HCT116 (cell line): ENCODE results near the gene OTUD7B.

Source experiments
- CEBPB ChIP-seq: IDR thresholded peaks from 2 replicates; pipeline ENCODE4 v1.6.1; 2012; ENCODE audit warnings: low read depth
- EZH2 ChIP-seq: fragments of 200-600 bp; sonication (generic); IDR thresholded peaks from 2 replicates; pipeline ENCODE4 v1.6.1; 2017; ENCODE audit warnings: antibody characterized with exemption, mixed run types
- POLR2A ChIP-seq: IDR thresholded peaks from 2 replicates; pipeline ENCODE4 v1.7.0; 2011; ENCODE audit warnings: borderline replicate concordance; ENCODE audit not compliant: insufficient read depth, insufficient read length; ENCODE audit errors: extremely low read depth
- RAD21 ChIP-seq: IDR thresholded peaks from 2 replicates; pipeline ENCODE4 v1.6.1; 2012; ENCODE audit warnings: low read depth, mild to moderate bottlenecking
- REST ChIP-seq: IDR thresholded peaks from 2 replicates; pipeline ENCODE4 v1.6.1; 2012; ENCODE audit warnings: low read depth
- SIN3A ChIP-seq: IDR thresholded peaks from 2 replicates; pipeline ENCODE4 v1.6.1; 2012; ENCODE audit warnings: low read depth
- YY1 ChIP-seq: IDR thresholded peaks from 2 replicates; pipeline ENCODE4 v1.6.1; 2011; ENCODE audit warnings: low read length, low read depth, moderate library complexity, mild to moderate bottlenecking; ENCODE audit not compliant: insufficient replicate concordance; ENCODE audit errors: extremely low read depth
- ZFX ChIP-seq: fragments of 450-650 bp; IDR thresholded peaks from 2 replicates; pipeline ENCODE4 v1.6.1; 2017
- TF ChIP-seq, protein P1 (sequence below), 3 experiments: fragments of 200-600 bp in 1 of 3; sonication (generic) in 1 of 3; IDR thresholded peaks in 2 of 3; conservative IDR thresholded peaks in 1 of 3; 2 replicates each; pipeline ENCODE4 v1.5.1; 2012 to 2017; ENCODE audit warnings: low read depth in 2 of 3, low read length in 2 of 3, antibody characterized with exemption in 1 of 3, borderline replicate concordance in 1 of 3, control low read depth in 1 of 3, mild to moderate bottlenecking in 1 of 3, mixed read lengths in 1 of 3, mixed run types in 1 of 3, moderate library complexity in 1 of 3; ENCODE audit not compliant: insufficient read depth in 1 of 3
- TF ChIP-seq, protein P2 (sequence below): IDR thresholded peaks from 2 replicates; pipeline ENCODE4 v1.6.1; 2012

DNA sequence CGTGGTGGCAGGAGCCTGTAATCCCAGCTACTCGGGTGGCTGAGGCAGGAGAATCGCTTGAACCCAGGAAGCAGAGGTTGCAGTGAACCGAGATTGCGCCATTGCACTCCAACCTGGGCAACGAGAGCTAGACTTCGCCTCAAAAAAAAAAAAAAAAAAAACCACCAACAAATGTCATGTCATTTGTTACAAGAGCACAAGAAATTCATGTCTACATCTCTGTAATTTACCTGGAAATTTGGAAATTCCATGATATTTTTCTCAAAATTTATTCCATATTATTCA lies 40.5 kb upstream of the OTUD7B start:
- TF ChIP-seq POLR2A (no peak), REST (no peak), EZH2 (no peak), CEBPB (no peak), YY1 (no peak), SIN3A (no peak), RAD21 (no peak), ZFX (no peak)
- TF ChIP-seq, protein P1, sequence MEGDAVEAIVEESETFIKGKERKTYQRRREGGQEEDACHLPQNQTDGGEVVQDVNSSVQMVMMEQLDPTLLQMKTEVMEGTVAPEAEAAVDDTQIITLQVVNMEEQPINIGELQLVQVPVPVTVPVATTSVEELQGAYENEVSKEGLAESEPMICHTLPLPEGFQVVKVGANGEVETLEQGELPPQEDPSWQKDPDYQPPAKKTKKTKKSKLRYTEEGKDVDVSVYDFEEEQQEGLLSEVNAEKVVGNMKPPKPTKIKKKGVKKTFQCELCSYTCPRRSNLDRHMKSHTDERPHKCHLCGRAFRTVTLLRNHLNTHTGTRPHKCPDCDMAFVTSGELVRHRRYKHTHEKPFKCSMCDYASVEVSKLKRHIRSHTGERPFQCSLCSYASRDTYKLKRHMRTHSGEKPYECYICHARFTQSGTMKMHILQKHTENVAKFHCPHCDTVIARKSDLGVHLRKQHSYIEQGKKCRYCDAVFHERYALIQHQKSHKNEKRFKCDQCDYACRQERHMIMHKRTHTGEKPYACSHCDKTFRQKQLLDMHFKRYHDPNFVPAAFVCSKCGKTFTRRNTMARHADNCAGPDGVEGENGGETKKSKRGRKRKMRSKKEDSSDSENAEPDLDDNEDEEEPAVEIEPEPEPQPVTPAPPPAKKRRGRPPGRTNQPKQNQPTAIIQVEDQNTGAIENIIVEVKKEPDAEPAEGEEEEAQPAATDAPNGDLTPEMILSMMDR (IDR thresholded peaks at IDR 0.05 in 2 of 3, conservative IDR thresholded peaks at IDR 0.05 in 1 of 3; ENCODE audit: borderline replicate concordance in 1 of 3, insufficient read depth in 1 of 3, low read depth in 2 of 3, low read length in 2 of 3) = no peak
- TF ChIP-seq, protein P2, sequence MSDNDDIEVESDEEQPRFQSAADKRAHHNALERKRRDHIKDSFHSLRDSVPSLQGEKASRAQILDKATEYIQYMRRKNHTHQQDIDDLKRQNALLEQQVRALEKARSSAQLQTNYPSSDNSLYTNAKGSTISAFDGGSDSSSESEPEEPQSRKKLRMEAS = no peak
